HG03095 (cell line): ENCODE measurements around the gene SH3BP4.

ENCODE experiments used
- ATAC-seq: cut with Tn5 transposase; IDR thresholded peaks from one replicate; pipeline ENCODE4 v1.9.1; 2021; ENCODE audit warnings: moderate library complexity; ENCODE audit not compliant: unreplicated experiment

Gene SH3BP4

GRCh38 chr2:234951664-234952269 lies at the start of gene SH3BP4:
Gene SH3BP4, plus strand, starts transcription at chr2:234952017. Its CDS starts 82,986 bp downstream, at chr2:235035003.
- no peak for ATAC-seq

- no peak for ATAC-seq
Observed at GRCh38 chr2:234904785-234905184, 47.0 kb upstream of the SH3BP4 start.

GRCh38 chr2:234905547-234906265 lies 46.1 kb upstream of the SH3BP4 start:
- no peak for ATAC-seq

GRCh38 chr2:234910186-234910679 lies 41.6 kb upstream of the SH3BP4 start:
- ATAC-seq = no peak

- no peak for ATAC-seq
Observed at GRCh38 chr2:234911271-234911670, 40.5 kb upstream of the SH3BP4 start.

- no peak for ATAC-seq
Observed at GRCh38 chr2:234912437-234912836, 39.4 kb upstream of the SH3BP4 start.

- ATAC-seq = no peak
Observed at GRCh38 chr2:234913208-234913626, 38.6 kb upstream of the SH3BP4 start.

- ATAC-seq = no peak
Observed at GRCh38 chr2:234914371-234915154, 37.3 kb upstream of the SH3BP4 start.

- no peak for ATAC-seq
Observed at GRCh38 chr2:234916674-234917073, 35.1 kb upstream of the SH3BP4 start.

GRCh38 chr2:234917211-234917975 lies 34.4 kb upstream of the SH3BP4 start:
- no peak for ATAC-seq

GRCh38 chr2:234919711-234920110 lies 32.1 kb upstream of the SH3BP4 start:
- no peak for ATAC-seq

- no peak for ATAC-seq
Observed at GRCh38 chr2:234920836-234921235, 31.0 kb upstream of the SH3BP4 start.

GRCh38 chr2:234929002-234929401 lies 22.8 kb upstream of the SH3BP4 start:
- no peak for ATAC-seq

GRCh38 chr2:234930397-234930796 lies 21.4 kb upstream of the SH3BP4 start:
- no peak for ATAC-seq

GRCh38 chr2:234931371-234931770 lies 20.4 kb upstream of the SH3BP4 start:
- no peak for ATAC-seq

- ATAC-seq = no peak
Observed at GRCh38 chr2:234932591-234933168, 19.1 kb upstream of the SH3BP4 start.

- ATAC-seq = no peak
Observed at GRCh38 chr2:234935311-234935710, 16.5 kb upstream of the SH3BP4 start.

GRCh38 chr2:234939576-234939975 lies 12.2 kb upstream of the SH3BP4 start:
- ATAC-seq = no peak

GRCh38 chr2:234939996-234940395 lies 11.8 kb upstream of the SH3BP4 start:
- no peak for ATAC-seq

- no peak for ATAC-seq
Observed at GRCh38 chr2:234940527-234940926, 11.3 kb upstream of the SH3BP4 start.
